Upper lobe of right lung (tissue), 1 donor: ENCODE measurements around the gene CD46. TPM values are rescaled to one million over a fixed set of nuclear protein-coding genes. Genes with fewer than 3 reads are reported as not detected.
"Not testable (repeated sequence)": the region's sequence is repeated elsewhere in the genome, so short reads cannot be mapped to it uniquely, and the experiment has no call there.

Experiments
- ATAC-seq: fragments of 200-7000 bp; cut with Tn5 transposase; one replicate; pipeline ENCODE4 v1.9.1; 2020; ENCODE audit warnings: mild to moderate bottlenecking, moderate library complexity
- DNase-seq: peaks from one replicate; pipeline ENCODE4 v3.0.0-alpha.2; 2020
- H3K27ac ChIP-seq: fragments of 200-600 bp; one replicate; pipeline ENCODE4 v1.8.0; 2022
- H3K27me3 ChIP-seq: fragments of 200-600 bp; one replicate; pipeline ENCODE4 v1.8.0; 2022; ENCODE audit warnings: mild to moderate bottlenecking
- H3K36me3 ChIP-seq: fragments of 200-600 bp; one replicate; pipeline ENCODE4 v1.8.0; 2022
- H3K4me1 ChIP-seq: fragments of 200-600 bp; one replicate; pipeline ENCODE4 v1.8.0; 2022
- H3K4me3 ChIP-seq: fragments of 200-600 bp; one replicate; pipeline ENCODE4 v1.8.0; 2022; ENCODE audit warnings: mild to moderate bottlenecking
- H3K9me3 ChIP-seq: fragments of 200-600 bp; one replicate; pipeline ENCODE4 v1.8.0; 2022
- CTCF ChIP-seq: fragments of 200-600 bp; IDR thresholded peaks from one replicate; pipeline ENCODE4 v1.8.0; 2022; ENCODE audit warnings: antibody characterized with exemption
- intact Hi-C: fragments of 100-400 bp; cut with DNase I; formaldehyde crosslinking; loops from one replicate; pipeline ENCODE4 v1.11.0; 2022
- total RNA-seq: library from RNA; stranded (reverse); fragmentation: NEBNext Ultra II Directional; extraction: Animal tissue kit (Norgen Biotek cat#: 25700); gene quantifications from one replicate; pipeline ENCODE4 v1.2.1, GENCODE V29; 2021
- donor health status: DM: no; HTN: yes; CAD: no; lungs with severe emphysema.

CD46 gene
- total RNA-seq, 1 donor from 2014 or later, result 335 TPM

GRCh38 chr1:207713529-207713928, 38.3 kb upstream of the CD46 start:
- DNase-seq (no peak), ATAC-seq (peak; percentile 35)
- Histone ChIP-seq H3K4me3 (no peak overlapping the region), H3K4me1 (no peaks in the 10 kb centered on the region), H3K27ac (no peak overlapping the region), H3K9me3 (no peaks in the 10 kb centered on the region), H3K27me3 (no peaks in the 10 kb centered on the region), H3K36me3 (no peaks in the 10 kb centered on the region)
- TF ChIP-seq CTCF, result no peak
- intact Hi-C loops, result no loop called here

DNA sequence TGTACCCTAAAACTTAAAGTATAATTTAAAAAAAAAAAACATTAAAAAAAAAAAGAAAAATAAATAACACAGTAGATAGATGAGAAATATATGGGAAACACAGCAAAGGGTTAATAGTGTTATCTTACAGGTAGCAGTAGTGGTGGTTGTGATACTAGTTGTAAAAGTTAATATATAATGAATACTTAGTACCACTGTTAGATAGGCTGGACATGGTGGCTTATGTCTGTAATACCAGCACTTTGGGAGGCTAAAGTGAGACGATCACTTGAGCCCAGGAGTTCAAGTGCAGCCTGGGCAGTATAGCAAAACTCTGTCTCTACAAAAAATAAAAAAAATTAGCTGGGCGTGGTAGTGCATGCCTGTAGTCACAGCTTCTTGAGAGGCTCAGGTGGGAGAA, 32.6 kb upstream of the CD46 start:
- no peak for ATAC-seq
- no peaks in the 10 kb centered on the region for H3K9me3 ChIP-seq
- TF ChIP-seq CTCF, result no peak
- H3K27me3 ChIP-seq, result no peaks in the 10 kb centered on the region
- DNase-seq, result no peak
- H3K4me3 ChIP-seq, result no peak overlapping the region
- H3K36me3 ChIP-seq, result no peaks in the 10 kb centered on the region
- no peaks in the 10 kb centered on the region for H3K4me1 ChIP-seq
- no peak overlapping the region for H3K27ac ChIP-seq
- intact Hi-C loops, result no loop called here

GRCh38 chr1:207728200-207728858, 23.5 kb upstream of the CD46 start:
- H3K27me3 ChIP-seq, DNase-seq, intact Hi-C loops: not testable (repeated sequence)

DNA sequence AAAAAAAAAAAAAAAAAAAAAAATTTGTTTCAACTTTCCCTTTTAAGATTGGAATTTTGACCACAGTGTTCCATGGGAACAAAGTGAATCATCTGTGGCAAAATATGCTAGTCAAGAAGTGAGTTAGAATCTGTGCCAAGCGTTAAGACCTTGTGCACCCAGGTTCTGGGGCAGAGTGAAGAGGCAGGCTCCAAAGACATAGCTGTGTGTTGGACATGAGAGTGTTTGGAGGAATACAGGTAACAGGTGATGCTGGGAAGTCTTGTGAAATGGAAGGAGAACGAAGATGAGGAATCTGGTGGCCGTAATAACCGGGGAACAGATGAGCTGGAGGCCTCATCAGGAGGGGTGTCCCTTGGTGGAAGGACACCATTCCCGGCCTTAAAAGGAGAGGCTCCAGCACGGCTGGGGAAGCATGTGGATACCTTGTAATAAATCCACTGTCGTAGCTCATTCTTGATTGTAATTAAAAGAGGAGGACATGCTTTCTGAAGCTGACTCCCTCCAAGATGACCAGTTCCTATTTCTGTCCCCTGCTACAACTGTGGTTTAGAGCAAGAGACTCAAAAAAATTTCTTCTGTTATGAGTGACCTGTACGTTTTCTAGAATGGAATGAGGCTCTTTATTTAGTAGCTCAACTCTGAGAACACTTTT, 14.2 kb upstream of the CD46 start:
- H3K36me3 ChIP-seq, DNase-seq, ATAC-seq, H3K4me3 ChIP-seq, H3K9me3 ChIP-seq, H3K27me3 ChIP-seq, intact Hi-C loops, H3K4me1 ChIP-seq: not testable (repeated sequence)
- H3K27ac ChIP-seq, result peak overlapping the region; percentile 26

More at GRCh38 chr1:207728200-207728858, 23.5 kb upstream of the CD46 start:
- not testable (repeated sequence) for H3K36me3 ChIP-seq, ATAC-seq, H3K27ac ChIP-seq, H3K4me1 ChIP-seq, H3K4me3 ChIP-seq, H3K9me3 ChIP-seq

GRCh38 chr1:207738158-207738659, 13.6 kb upstream of the CD46 start:
- H3K36me3 ChIP-seq, H3K4me1 ChIP-seq, H3K4me3 ChIP-seq, H3K27me3 ChIP-seq, intact Hi-C loops, ATAC-seq, DNase-seq, H3K9me3 ChIP-seq: not testable (repeated sequence)
- peak overlapping the region; percentile 26 for H3K27ac ChIP-seq

- H3K4me1 ChIP-seq, result no peaks in the 10 kb centered on the region
- no peaks in the 10 kb centered on the region for H3K36me3 ChIP-seq
- no peaks in the 10 kb centered on the region for H3K9me3 ChIP-seq
- ATAC-seq (no peak), DNase-seq (no peak)
- H3K27me3 ChIP-seq, result no peaks in the 10 kb centered on the region
- TF ChIP-seq CTCF, result no peak
- intact Hi-C loops, result no loop called here
- no peak overlapping the region for H3K27ac ChIP-seq
- no peak overlapping the region for H3K4me3 ChIP-seq
These were observed 11.6 kb upstream of the CD46 start for GRCh38 chr1:207740207-207740606.

DNA sequence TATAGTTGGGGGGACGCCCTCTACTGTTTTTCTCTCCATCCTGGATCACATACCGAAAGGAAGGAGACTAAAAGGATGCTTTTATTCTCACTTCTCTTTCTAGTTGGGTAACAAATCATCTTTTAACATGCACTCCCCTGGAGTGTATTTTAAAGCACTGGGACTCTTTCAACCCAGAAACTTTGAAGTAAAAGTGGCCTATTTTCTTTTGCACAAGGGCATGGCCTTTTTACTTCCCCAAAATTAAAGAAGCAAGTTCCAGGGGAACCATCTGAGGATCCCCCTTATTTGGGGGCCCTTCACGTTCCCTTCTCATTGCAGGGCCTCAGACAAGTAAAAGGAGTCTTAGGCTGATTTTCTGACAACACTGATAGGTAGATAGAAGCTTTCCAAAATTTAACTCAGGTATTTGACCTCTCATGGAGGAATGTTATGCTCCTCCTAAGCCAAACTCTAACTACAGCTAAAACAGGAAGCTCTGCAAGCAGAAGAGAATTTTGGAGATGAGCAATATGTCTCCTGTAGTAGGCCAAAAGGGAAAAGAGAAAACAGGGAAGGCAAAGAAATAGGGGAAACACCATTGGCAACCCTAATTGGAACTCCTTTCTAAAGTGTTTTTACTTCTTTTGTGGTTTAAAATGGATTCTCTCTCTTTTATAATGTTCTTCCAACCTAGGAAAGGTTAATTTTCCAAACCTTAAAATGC, 8.9 kb upstream of the CD46 start:
- ATAC-seq, result peak; percentile 29
- Histone ChIP-seq H3K27me3 (no peaks in the 10 kb centered on the region), H3K4me3 (no peak overlapping the region), H3K9me3 (no peaks in the 10 kb centered on the region), H3K36me3 (no peaks in the 10 kb centered on the region), H3K27ac (no peak overlapping the region), H3K4me1 (no peaks in the 10 kb centered on the region)
- intact Hi-C loops, result no loop called here
- no peak for TF ChIP-seq CTCF
- DNase-seq, result no peak
